A549 (cell line): Measurements from ENCODE around the gene MAD1L1. TPM values are rescaled to one million over a fixed set of nuclear protein-coding genes. Genes with fewer than 3 reads are reported as not detected.

ENCODE experiments used
- ATAC-seq, 2 experiments: fragments of 200-7000 bp in 1 of 2; fragments of >200 bp in 1 of 2; cut with Nextera tagmentation in 1 of 2; cut with Tn5 transposase in 1 of 2; 3 replicates each; pipeline versions ENCODE4 v1.8.0 to v1.9.1; 2018 to 2020; ENCODE audit warnings: mild to moderate bottlenecking in 1 of 2, moderate library complexity in 1 of 2
- CTCF ChIA-PET: fragments of 300-600 bp; sonication (Branson Sonifier 250); formaldehyde crosslinking; extraction: SDS; loops from one replicate; lab custom pipeline; 2021; ENCODE audit warnings: antibody characterized with exemption, inconsistent platforms; lab: Yijun Ruan, JAX
- POLR2A ChIA-PET: fragments of 350-600 bp; formaldehyde crosslinking; extraction: SDS; loops from one replicate; lab custom pipeline; 2021; ENCODE audit warnings: antibody characterized with exemption, inconsistent platforms; lab: Yijun Ruan, JAX
- DNase-seq, 2 experiments: peaks; one replicate each; pipeline versions ENCODE4 v3.0.0 to v3.0.0-alpha.2; 2011 to 2016; ENCODE audit warnings: low read depth in 1 of 2, low spot score in 1 of 2
- FAIRE-seq: peaks from 2 replicates; lab custom pipeline; 2011; peaks lifted over from hg19 to GRCh38; lab: Jason Lieb, UNC
- H3K27ac ChIP-seq, 2 experiments: fragments of >200 bp; sonication (Bioruptor Twin); formaldehyde crosslinking; 3 replicates each; pipeline ENCODE4 v1.5.1; 2016 to 2017
- H3K4me1 ChIP-seq: fragments of >200 bp; sonication (Bioruptor Twin); formaldehyde crosslinking; 3 replicates; pipeline ENCODE4 v1.6.1; 2016
- H3K4me2 ChIP-seq: fragments of >200 bp; sonication (Bioruptor Twin); formaldehyde crosslinking; 3 replicates; pipeline ENCODE4 v1.6.1; 2016
- H3K4me3 ChIP-seq: fragments of >200 bp; sonication (Bioruptor Twin); formaldehyde crosslinking; 3 replicates; pipeline ENCODE4 v1.5.1; 2016
- H3K9me3 ChIP-seq: fragments of >200 bp; sonication (Bioruptor Twin); formaldehyde crosslinking; 3 replicates; pipeline ENCODE4 v1.6.1; 2016
- ATOH8 ChIP-seq: fragments of 250-450 bp; sonication (Bioruptor Pico); IDR thresholded peaks from 2 replicates; pipeline ENCODE4 v1.5.0; 2020; ENCODE audit warnings: low read depth, mild to moderate bottlenecking, moderate library complexity
- CBX2 ChIP-seq: fragments of 200-600 bp; sonication (generic); IDR thresholded peaks from 2 replicates; pipeline ENCODE4 v1.6.1; 2016; ENCODE audit warnings: low read depth, mild to moderate bottlenecking, borderline replicate concordance
- CBX8 ChIP-seq: fragments of 200-600 bp; sonication (generic); IDR thresholded peaks from 2 replicates; pipeline ENCODE4 v1.6.1; 2016
- CHD2 ChIP-seq: fragments of 150-350 bp; IDR thresholded peaks from 2 replicates; pipeline ENCODE4 v1.6.1; 2014; ENCODE audit warnings: low read length; ENCODE audit not compliant: partially characterized antibody
- CHD4 ChIP-seq: fragments of 200-600 bp; sonication (generic); IDR thresholded peaks from 2 replicates; pipeline ENCODE4 v1.6.1; 2016; ENCODE audit warnings: antibody characterized with exemption, mild to moderate bottlenecking, borderline replicate concordance
- FOSL2 ChIP-seq, 2 experiments: fragments of 450-650 bp in 1 of 2; fragments of >200 bp in 1 of 2; sonication (Bioruptor Twin) in 1 of 2; formaldehyde crosslinking; IDR thresholded peaks; 2 replicates each; pipeline versions ENCODE4 v1.5.0 to v1.6.1; 2016 to 2020; ENCODE audit warnings: mild to moderate bottlenecking in 1 of 2, moderate library complexity in 1 of 2
- HDAC2 ChIP-seq: fragments of 200-600 bp; sonication (generic); IDR thresholded peaks from 2 replicates; pipeline ENCODE4 v1.6.1; 2016
- HOXA7 ChIP-seq: fragments of 250-450 bp; sonication (Bioruptor Pico); IDR thresholded peaks from 2 replicates; pipeline ENCODE4 v1.5.0; 2020; ENCODE audit warnings: mild to moderate bottlenecking, moderate library complexity
- JUN ChIP-seq, 2 experiments: fragments of >200 bp; sonication (Bioruptor Twin); formaldehyde crosslinking; IDR thresholded peaks; 2 replicates in 1 of 2; 3 replicates in 1 of 2; pipeline ENCODE4 v1.6.1; 2016 to 2017
- JUNB ChIP-seq: fragments of >200 bp; sonication (Bioruptor Twin); formaldehyde crosslinking; IDR thresholded peaks from 2 replicates; pipeline ENCODE4 v1.6.1; 2016
- MAX ChIP-seq: IDR thresholded peaks from 2 replicates; pipeline ENCODE4 v1.6.1; 2012
- MYC ChIP-seq: IDR thresholded peaks from 2 replicates; pipeline ENCODE4 v1.6.1; 2012; ENCODE audit warnings: mild to moderate bottlenecking, inconsistent platforms, low read length, improper control_type of control experiment, borderline replicate concordance
- REST ChIP-seq: fragments of 200-600 bp; sonication (generic); IDR thresholded peaks from 2 replicates; pipeline ENCODE4 v1.6.1; 2016; ENCODE audit warnings: antibody characterized with exemption, mild to moderate bottlenecking, moderate library complexity
- RFX5 ChIP-seq: fragments of 450-650 bp; IDR thresholded peaks from 2 replicates; pipeline ENCODE4 v1.7.1; 2014; ENCODE audit warnings: antibody characterized with exemption, mild to moderate bottlenecking, moderate library complexity
- TFCP2L1 ChIP-seq: fragments of 250-450 bp; sonication (Bioruptor Pico); IDR thresholded peaks from 2 replicates; pipeline ENCODE4 v1.5.0; 2021; ENCODE audit warnings: mild to moderate bottlenecking
- TP53 ChIP-seq: fragments of 250-450 bp; sonication (Bioruptor Pico); IDR thresholded peaks from 2 replicates; pipeline ENCODE4 v1.5.0; 2021; ENCODE audit warnings: mild to moderate bottlenecking, moderate library complexity
- ZFP36 ChIP-seq: fragments of 450-650 bp; IDR thresholded peaks from 2 replicates; pipeline ENCODE4 v1.6.1; 2014; ENCODE audit warnings: borderline replicate concordance; ENCODE audit not compliant: partially characterized antibody
- ZNF302 ChIP-seq: fragments of 250-450 bp; sonication (Bioruptor Pico); IDR thresholded peaks from 2 replicates; pipeline ENCODE4 v1.9.0; 2021; ENCODE audit warnings: inconsistent platforms, mild to moderate bottlenecking, moderate library complexity
- ZSCAN20 ChIP-seq: fragments of 250-450 bp; sonication (Bioruptor Pico); IDR thresholded peaks from 2 replicates; pipeline ENCODE4 v1.8.0; 2022; ENCODE audit warnings: mild to moderate bottlenecking, moderate library complexity
- WGBS: methylation state at CpG from one replicate; pipeline ENCODE4 v1.1.6; 2017; ENCODE audit errors: missing lambda C conversion rate; 5-methylcytosine and 5-hydroxymethylcytosine counted together
- polyA plus RNA-seq, 4 experiments: library from polyadenylated mRNA; depleted of rRNA in 3 of 4; stranded (reverse); fragments of >200 nt; fragmentation: RNase III in 1 of 4; extraction: RNeasy Plus Mini Kit Qiagen cat#74134 plus additional on column Dnase treatment in 1 of 4; gene quantifications; 2 replicates in 3 of 4; 3 replicates in 1 of 4; pipeline ENCODE4 v1.2.3, GENCODE V29; 2011 to 2017

Gene MAD1L1
- polyA plus RNA-seq, 2 of the 4 experiments (the other 2 are of a cell fraction), result 13.6 to 16.6 TPM

GRCh38 chr7:1858435-1859265 is 374.1 kb downstream of the MAD1L1 start:
- no peak for FAIRE-seq
- DNase-seq, result no peak
- no peak for TF ChIP-seq JUNB
- TF ChIP-seq CBX2, result no peak
- TF ChIP-seq CHD2, result no peak
- TF ChIP-seq ATOH8 (CRISPR knock-in tag), result no peak
- no peak for TF ChIP-seq REST
- no peak for TF ChIP-seq HOXA7 (CRISPR knock-in tag)
- TF ChIP-seq CBX8, result no peak
- TF ChIP-seq FOSL2 (IDR thresholded peaks at IDR 0.05), result no peak
- no peak for TF ChIP-seq FOSL2 (CRISPR knock-in tag; IDR thresholded peaks at IDR 0.05)
- no peak for TF ChIP-seq CHD4
- Histone ChIP-seq H3K4me2 (no peak overlapping the region), H3K27ac (no peak overlapping the region), H3K9me3 (no peaks in the 10 kb centered on the region), H3K4me1 (no peaks in the 10 kb centered on the region), H3K4me3 (no peak overlapping the region)
- WGBS, result 88% methylated on average over 28 of the region's 29 CpGs
- ChIA-PET CTCF (no interaction called here), POLR2A (no interaction called here)
- no peak for ATAC-seq

GRCh38 chr7:1857487-1858421 is 375.0 kb downstream of the MAD1L1 start:
- FAIRE-seq, result no peak
- no peak overlapping the region for H3K4me2 ChIP-seq
- POLR2A ChIA-PET, result no interaction called here
- 91% methylated on average over 27 of the region's 27 CpGs for WGBS
- TF ChIP-seq JUN (IDR thresholded peaks at IDR 0.05) (no peak), ZFP36 (no peak), TFCP2L1 (CRISPR knock-in tag) (no peak), MYC (no peak), ZSCAN20 (CRISPR knock-in tag) (no peak)
- TF ChIP-seq, all 56 proteins: peak for 0
- Histone ChIP-seq H3K9me3 (no peaks in the 10 kb centered on the region), H3K4me1 (no peaks in the 10 kb centered on the region), H3K27ac (no peak overlapping the region), H3K4me3 (no peak overlapping the region)
- no peak for ATAC-seq
- no peak for DNase-seq
- CTCF ChIA-PET, result no interaction called here

- WGBS, result 88% methylated on average over 19 of the region's 24 CpGs
- CTCF ChIA-PET, result no interaction called here
These were observed 375.8 kb downstream of the MAD1L1 start for GRCh38 chr7:1856888-1857441.

More at GRCh38 chr7:1856888-1857441, 375.8 kb downstream of the MAD1L1 start:
- ATAC-seq, result no peak
- H3K4me2 ChIP-seq, result no peak overlapping the region
- no peaks in the 10 kb centered on the region for H3K9me3 ChIP-seq
- FAIRE-seq, result no peak
- H3K4me3 ChIP-seq, result no peak overlapping the region
- no peaks in the 10 kb centered on the region for H3K4me1 ChIP-seq
- DNase-seq, result no peak
- TF ChIP-seq ZNF302 (CRISPR knock-in tag) (no peak), RFX5 (no peak), TP53 (CRISPR knock-in tag) (no peak), TFCP2L1 (CRISPR knock-in tag) (no peak), CBX8 (no peak), MAX (no peak), JUN (IDR thresholded peaks at IDR 0.05) (no peak), CHD4 (no peak), HDAC2 (no peak), MYC (no peak)
- no peak overlapping the region for H3K27ac ChIP-seq
- POLR2A ChIA-PET, result no interaction called here
